Gastrocnemius medialis (tissue), 4 donors: ENCODE measurements around the gene TXLNG. TPM values are rescaled to one million over a fixed set of nuclear protein-coding genes. Genes with fewer than 3 reads are reported as not detected.

ENCODE experiments used
- ATAC-seq, 2 donors: fragments of 150-250 bp; one replicate each; pipeline ENCODE4 v1.9.1; 2016
- DNase-seq, 2 donors: peaks; one replicate each; pipeline ENCODE4 v3.0.0-alpha.2; 2019
- H3K27ac ChIP-seq, 4 donors: fragments of 200-600 bp; sonication (generic); 1 replicate in 1 of 4; 2 replicates in 3 of 4; pipeline ENCODE4 v1.5.1; 2016 to 2018; ENCODE audit warnings: mild to moderate bottlenecking in 2 of 4, moderate library complexity in 1 of 4
- H3K27me3 ChIP-seq, 3 donors: fragments of 200-600 bp; sonication (generic) in 2 of 3; 1 replicate in 1 of 3; 2 replicates in 2 of 3; pipeline versions ENCODE4 v1.5.1 to v1.6.0; 2016 to 2019; ENCODE audit warnings: mild to moderate bottlenecking in 1 of 3, moderate library complexity in 1 of 3
- H3K36me3 ChIP-seq, 2 donors: fragments of 200-600 bp; sonication (generic) in 1 of 2; one replicate each; pipeline ENCODE4 v1.5.1; 2017 to 2018
- H3K4me1 ChIP-seq, 2 donors: fragments of 200-600 bp; sonication (generic) in 1 of 2; one replicate each; pipeline ENCODE4 v1.5.1; 2016 to 2017; ENCODE audit warnings: mild to moderate bottlenecking in 2 of 2
- H3K4me3 ChIP-seq, 4 donors: fragments of 200-600 bp; sonication (generic) in 3 of 4; 1 replicate in 1 of 4; 2 replicates in 3 of 4; pipeline ENCODE4 v1.5.1; 2016 to 2019; ENCODE audit warnings: mild to moderate bottlenecking in 2 of 4
- H3K9me3 ChIP-seq, 3 donors: fragments of 200-600 bp; sonication (generic) in 2 of 3; 1 replicate in 1 of 3; 2 replicates in 2 of 3; pipeline ENCODE4 v1.5.1; 2016 to 2019
- POLR2A ChIP-seq, 2 donors: fragments of 450-650 bp; IDR thresholded peaks; one replicate each; pipeline ENCODE4 v1.6.1; 2017; ENCODE audit warnings: antibody characterized with exemption in 2 of 2, mild to moderate bottlenecking in 2 of 2, moderate library complexity in 2 of 2
- in situ Hi-C, 4 donors: fragments of 200-750 bp; cut with MboI; loops; one replicate each; pipeline versions ENCODE4 v1.15.0 to v1.8.0; 2017; ENCODE audit warnings: low sequenced_read_pairs in 4 of 4
- intact Hi-C: fragments of 100-400 bp; cut with DNase I; formaldehyde crosslinking; loops from one replicate; pipeline ENCODE4 v1.15.1; 2023; ENCODE audit warnings: low total_unique reads
- total RNA-seq, 4 donors: library from RNA; depleted of rRNA; stranded (reverse); fragments of >200 nt; gene quantifications; one replicate each; pipeline versions ENCODE4 v1.1.0 to v1.2.3, GENCODE V29; 2016
- TF ChIP-seq, protein P1 (sequence below), 5 experiments: fragments of 450-650 bp in 3 of 5; fragments of 200-600 bp in 2 of 5; sonication (generic) in 2 of 5; IDR thresholded peaks in 4 of 5; conservative IDR thresholded peaks in 1 of 5; 1 replicate in 4 of 5; 2 replicates in 1 of 5; pipeline ENCODE4 v1.5.1; 2016 to 2019; ENCODE audit warnings: antibody characterized with exemption in 5 of 5, mild to moderate bottlenecking in 3 of 5, moderate library complexity in 3 of 5

Gene TXLNG
- total RNA-seq, 4 donors from 2014 or later = 6.9 to 16.9 (median 9.6) TPM

DNA sequence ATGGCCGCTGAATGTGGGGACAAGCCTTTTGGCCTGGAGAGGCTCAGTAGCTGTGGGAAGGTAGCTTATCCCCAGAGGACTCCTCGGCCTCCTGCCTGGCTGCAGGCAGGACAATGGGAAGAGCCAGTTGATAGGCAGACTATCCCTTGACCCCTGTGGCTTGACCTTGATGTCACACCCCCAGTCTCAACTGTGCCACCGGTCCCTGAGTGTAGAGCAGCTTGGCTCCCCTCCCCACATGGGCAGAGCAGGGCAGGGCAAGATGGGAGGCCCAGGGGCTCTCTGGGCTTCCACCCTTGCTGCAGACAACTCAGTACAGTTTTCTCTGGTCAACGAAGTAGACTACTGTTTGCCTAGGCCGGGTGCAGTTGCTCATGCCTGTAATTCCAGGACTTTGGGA lies 41.2 kb upstream of the TXLNG start:
- Histone ChIP-seq H3K27ac (no peak overlapping the region), H3K36me3 (peaks cover 0 to 90% of the 10 kb centered on the region in 2 donors)
- in situ Hi-C loops = no loop called here

DNA sequence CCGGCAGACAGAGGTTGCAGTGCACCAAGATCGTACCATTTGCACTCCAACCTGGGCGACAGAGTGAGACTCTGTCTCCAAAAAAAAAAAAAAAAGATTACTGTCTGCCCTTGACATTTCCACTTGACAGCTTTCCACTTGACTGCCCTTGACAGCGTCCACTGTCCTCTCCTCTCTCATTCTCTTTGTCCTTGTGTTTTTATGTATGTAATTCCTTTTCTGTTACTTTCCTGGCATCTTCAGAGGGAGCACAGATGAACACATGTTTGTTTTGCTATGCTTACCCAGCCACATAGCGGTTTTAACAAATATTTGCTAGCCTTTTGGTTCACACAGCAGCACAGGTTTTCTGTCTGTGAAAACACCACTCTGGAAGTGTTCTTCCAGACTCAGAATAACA lies 40.6 kb upstream of the TXLNG start:
- intact Hi-C loops (no loop called here), in situ Hi-C loops (no loop called here)
- Histone ChIP-seq H3K27ac (no peak overlapping the region), H3K27me3 (no peaks in the 10 kb centered on the region), H3K36me3 (peaks cover 0 to 92% of the 10 kb centered on the region in 2 donors), H3K4me1 (no peaks in the 10 kb centered on the region), H3K9me3 (no peaks in the 10 kb centered on the region), H3K4me3 (no peak overlapping the region)
- no peak for DNase-seq
- no peak for TF ChIP-seq POLR2A (IDR thresholded peaks at IDR 0.05)
- TF ChIP-seq, protein P1, sequence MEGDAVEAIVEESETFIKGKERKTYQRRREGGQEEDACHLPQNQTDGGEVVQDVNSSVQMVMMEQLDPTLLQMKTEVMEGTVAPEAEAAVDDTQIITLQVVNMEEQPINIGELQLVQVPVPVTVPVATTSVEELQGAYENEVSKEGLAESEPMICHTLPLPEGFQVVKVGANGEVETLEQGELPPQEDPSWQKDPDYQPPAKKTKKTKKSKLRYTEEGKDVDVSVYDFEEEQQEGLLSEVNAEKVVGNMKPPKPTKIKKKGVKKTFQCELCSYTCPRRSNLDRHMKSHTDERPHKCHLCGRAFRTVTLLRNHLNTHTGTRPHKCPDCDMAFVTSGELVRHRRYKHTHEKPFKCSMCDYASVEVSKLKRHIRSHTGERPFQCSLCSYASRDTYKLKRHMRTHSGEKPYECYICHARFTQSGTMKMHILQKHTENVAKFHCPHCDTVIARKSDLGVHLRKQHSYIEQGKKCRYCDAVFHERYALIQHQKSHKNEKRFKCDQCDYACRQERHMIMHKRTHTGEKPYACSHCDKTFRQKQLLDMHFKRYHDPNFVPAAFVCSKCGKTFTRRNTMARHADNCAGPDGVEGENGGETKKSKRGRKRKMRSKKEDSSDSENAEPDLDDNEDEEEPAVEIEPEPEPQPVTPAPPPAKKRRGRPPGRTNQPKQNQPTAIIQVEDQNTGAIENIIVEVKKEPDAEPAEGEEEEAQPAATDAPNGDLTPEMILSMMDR (IDR thresholded peaks at IDR 0.05 in 4 of 5, conservative IDR thresholded peaks at IDR 0.05 in 1 of 5) = no peak
- no peak for ATAC-seq

More for the DNA sequence above, 41.2 kb upstream of the TXLNG start:
- DNase-seq (no peak), ATAC-seq (no peak)
- Histone ChIP-seq H3K9me3 (no peaks in the 10 kb centered on the region), H3K27me3 (no peaks in the 10 kb centered on the region), H3K4me1 (no peaks in the 10 kb centered on the region), H3K4me3 (no peak overlapping the region)
- intact Hi-C loops = no loop called here
- TF ChIP-seq POLR2A (IDR thresholded peaks at IDR 0.05) = no peak
- TF ChIP-seq, protein P1 (IDR thresholded peaks at IDR 0.05 in 4 of 5, conservative IDR thresholded peaks at IDR 0.05 in 1 of 5) = no peak

DNA sequence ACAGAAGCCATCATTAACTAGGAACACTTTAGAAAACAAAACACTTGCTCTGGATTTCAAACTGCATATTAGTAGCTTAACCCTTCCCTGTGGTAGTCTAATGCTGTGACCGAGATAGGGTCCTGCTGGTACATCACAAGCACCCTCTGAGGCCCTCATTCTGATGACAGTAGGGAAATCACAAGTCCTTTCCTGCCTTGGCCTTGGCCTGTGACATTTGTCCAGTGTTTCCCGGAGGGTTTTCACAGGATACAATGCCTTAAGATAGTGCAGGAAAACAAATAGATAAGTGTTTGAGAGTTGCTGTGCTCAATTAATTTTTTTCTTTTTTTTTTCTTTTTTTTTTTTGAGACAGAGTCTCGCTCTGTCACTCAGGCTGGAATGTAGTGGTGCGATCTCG lies 37.8 kb upstream of the TXLNG start:
- intact Hi-C loops (no loop called here), in situ Hi-C loops (no loop called here)
- H3K36me3 ChIP-seq = peaks cover 0 to 65% of the 10 kb centered on the region in 2 donors
- H3K27me3 ChIP-seq = no peaks in the 10 kb centered on the region
- H3K27ac ChIP-seq = no peak overlapping the region
- no peak for TF ChIP-seq POLR2A (IDR thresholded peaks at IDR 0.05)
- TF ChIP-seq, protein P1 (IDR thresholded peaks at IDR 0.05 in 4 of 5, conservative IDR thresholded peaks at IDR 0.05 in 1 of 5) = no peak
- no peaks in the 10 kb centered on the region for H3K9me3 ChIP-seq
- no peak overlapping the region for H3K4me3 ChIP-seq
- ATAC-seq (no peak), DNase-seq (no peak)
- no peaks in the 10 kb centered on the region for H3K4me1 ChIP-seq

DNA sequence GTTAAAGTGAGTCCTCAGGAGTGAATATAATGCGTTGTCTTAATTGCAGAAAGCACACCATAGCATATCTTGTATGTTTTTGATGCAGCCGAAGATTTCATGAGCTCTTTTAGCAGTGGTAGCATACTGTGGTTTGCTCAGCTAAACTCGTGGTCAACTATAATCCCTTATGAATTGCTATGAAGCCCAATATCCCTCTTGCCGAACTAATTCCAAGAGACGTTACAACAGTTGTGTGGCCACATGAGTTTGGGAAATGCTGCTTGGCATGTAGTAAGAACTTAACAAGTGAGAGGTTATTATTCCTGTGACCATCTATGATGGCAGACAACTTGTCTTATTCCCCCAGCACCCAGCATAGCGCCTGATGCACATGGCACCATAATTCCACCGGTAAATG lies 36.1 kb upstream of the TXLNG start:
- in situ Hi-C loops (no loop called here), intact Hi-C loops (no loop called here)
- Histone ChIP-seq H3K4me3 (no peak overlapping the region), H3K9me3 (no peaks in the 10 kb centered on the region), H3K36me3 (peaks cover 0 to 54% of the 10 kb centered on the region in 2 donors), H3K27me3 (no peaks in the 10 kb centered on the region), H3K4me1 (no peaks in the 10 kb centered on the region), H3K27ac (no peak overlapping the region)
- no peak for TF ChIP-seq POLR2A (IDR thresholded peaks at IDR 0.05)
- TF ChIP-seq, protein P1 (IDR thresholded peaks at IDR 0.05 in 4 of 5, conservative IDR thresholded peaks at IDR 0.05 in 1 of 5) = no peak
- ATAC-seq = no peak
- DNase-seq = no peak

DNA sequence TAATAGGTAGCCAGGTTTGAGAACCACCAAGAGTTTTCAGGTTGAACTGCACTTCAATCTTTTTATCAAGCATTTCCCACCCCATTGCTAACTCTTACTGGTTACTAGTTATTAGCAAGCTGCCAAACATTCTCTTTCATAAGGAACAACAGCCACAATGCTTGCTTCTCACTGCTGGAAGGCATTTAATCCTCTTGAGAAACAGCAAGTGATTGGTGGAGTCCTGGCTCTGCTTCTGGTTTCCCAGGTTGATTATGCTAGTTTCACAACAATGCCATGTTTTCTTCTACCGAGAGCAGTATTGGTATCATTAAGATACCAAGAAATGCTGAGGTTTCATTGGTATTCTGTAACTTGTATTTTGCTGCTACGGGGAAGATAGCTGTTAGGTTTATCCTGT lies 32.2 kb upstream of the TXLNG start:
- no peak for DNase-seq
- in situ Hi-C loops = no loop called here
- H3K9me3 ChIP-seq = no peaks in the 10 kb centered on the region
- intact Hi-C loops = no loop called here
- no peak overlapping the region for H3K27ac ChIP-seq
- H3K4me3 ChIP-seq = no peak overlapping the region
- H3K36me3 ChIP-seq = peaks cover 0 to 55% of the 10 kb centered on the region in 2 donors
- no peaks in the 10 kb centered on the region for H3K4me1 ChIP-seq
- TF ChIP-seq POLR2A (IDR thresholded peaks at IDR 0.05) = no peak
- TF ChIP-seq, protein P1 (IDR thresholded peaks at IDR 0.05 in 4 of 5, conservative IDR thresholded peaks at IDR 0.05 in 1 of 5) = no peak
- no peaks in the 10 kb centered on the region for H3K27me3 ChIP-seq
- no peak for ATAC-seq
